ENCODE results near the gene ATRNL1.
A peak's percentile ranks its signal among the peaks of the same experiment; 100 is the strongest.
"Not testable (repeated sequence)": the region's sequence is repeated elsewhere in the genome, so short reads cannot be mapped to it uniquely, and the experiment has no call there.

The ATRNL1 gene

GRCh38 chr10:115398026-115398425 is 304.9 kb downstream of the ATRNL1 start:
- ChIA-PET CTCF (no interaction called here), POLR2A (no interaction called here)
- Histone ChIP-seq H3K4me3 (ENCODE audit: control insufficient read depth in 1 of 7, extremely low read depth in 1 of 7, insufficient read depth in 4 of 7, low read depth in 2 of 7, low read length in 6 of 7) (no peak overlapping the region), H3K27ac (ENCODE audit: insufficient read depth in 1 of 2, low read depth in 1 of 2, low read length in 2 of 2, poor library complexity in 1 of 2, severe bottlenecking in 2 of 2) (no peak overlapping the region), H3K36me3 (ENCODE audit: control insufficient read depth in 4 of 4, insufficient read depth in 4 of 4, low read length in 3 of 4) (no peaks in the 10 kb centered on the region), H3K9me3 (ENCODE audit: control extremely low read depth in 1 of 5, control insufficient read depth in 4 of 5, insufficient read depth in 2 of 5, low read depth in 1 of 5, low read length in 4 of 5) (no peaks in the 10 kb centered on the region), H3K4me1 (ENCODE audit: control extremely low read depth in 1 of 4, control insufficient read depth in 4 of 4, insufficient read depth in 4 of 4, low read length in 3 of 4) (no peaks in the 10 kb centered on the region), H3K27me3 (replicated peaks in 2 of 5; ENCODE audit: control insufficient read depth in 4 of 5, insufficient read depth in 5 of 5, low read length in 4 of 5) (no peaks in the 10 kb centered on the region)
- WGBS (ENCODE audit: insufficient coverage) = no CpG with 5 or more reads among the region's 2 CpGs
- no peak for DNase-seq

- Histone ChIP-seq H3K4me3 (ENCODE audit: control insufficient read depth in 1 of 7, extremely low read depth in 1 of 7, insufficient read depth in 4 of 7, low read depth in 2 of 7, low read length in 6 of 7) (no peak overlapping the region), H3K27me3 (replicated peaks in 2 of 5; ENCODE audit: control insufficient read depth in 4 of 5, insufficient read depth in 5 of 5, low read length in 4 of 5) (no peaks in the 10 kb centered on the region), H3K27ac (ENCODE audit: insufficient read depth in 1 of 2, low read depth in 1 of 2, low read length in 2 of 2, poor library complexity in 1 of 2, severe bottlenecking in 2 of 2) (no peak overlapping the region), H3K9me3 (ENCODE audit: control extremely low read depth in 1 of 5, control insufficient read depth in 4 of 5, insufficient read depth in 2 of 5, low read depth in 1 of 5, low read length in 4 of 5) (no peaks in the 10 kb centered on the region), H3K4me1 (ENCODE audit: control extremely low read depth in 1 of 4, control insufficient read depth in 4 of 4, insufficient read depth in 4 of 4, low read length in 3 of 4) (no peaks in the 10 kb centered on the region), H3K36me3 (ENCODE audit: control insufficient read depth in 4 of 4, insufficient read depth in 4 of 4, low read length in 3 of 4) (no peaks in the 10 kb centered on the region)
- DNase-seq = no peak
- ChIA-PET POLR2A (no interaction called here), CTCF (no interaction called here)
- WGBS (ENCODE audit: insufficient coverage) = no CpG with 5 or more reads among the region's 1 CpG
Observed at GRCh38 chr10:115402699-115403098, 309.5 kb downstream of the ATRNL1 start.

- DNase-seq; H3K4me3 ChIP-seq (ENCODE audit: control insufficient read depth in 1 of 7, extremely low read depth in 1 of 7, insufficient read depth in 4 of 7, low read depth in 2 of 7, low read length in 6 of 7); H3K9me3 ChIP-seq (ENCODE audit: control extremely low read depth in 1 of 5, control insufficient read depth in 4 of 5, insufficient read depth in 2 of 5, low read depth in 1 of 5, low read length in 4 of 5); POLR2A ChIA-PET; H3K4me1 ChIP-seq (ENCODE audit: control extremely low read depth in 1 of 4, control insufficient read depth in 4 of 4, insufficient read depth in 4 of 4, low read length in 3 of 4); H3K36me3 ChIP-seq (ENCODE audit: control insufficient read depth in 4 of 4, insufficient read depth in 4 of 4, low read length in 3 of 4); CTCF ChIA-PET; H3K27ac ChIP-seq (ENCODE audit: insufficient read depth in 1 of 2, low read depth in 1 of 2, low read length in 2 of 2, poor library complexity in 1 of 2, severe bottlenecking in 2 of 2); H3K27me3 ChIP-seq (replicated peaks in 2 of 5; ENCODE audit: control insufficient read depth in 4 of 5, insufficient read depth in 5 of 5, low read length in 4 of 5): not testable (repeated sequence)
- no CpG with 5 or more reads among the region's 3 CpGs for whole genome bisulfite sequencing (ENCODE audit: insufficient coverage)
Observed at GRCh38 chr10:115405838-115406237, 312.7 kb downstream of the ATRNL1 start.

- H3K36me3 ChIP-seq (ENCODE audit: control insufficient read depth in 4 of 4, insufficient read depth in 4 of 4, low read length in 3 of 4) = no peaks in the 10 kb centered on the region
- POLR2A ChIA-PET = no interaction called here
- no peak overlapping the region for H3K27ac ChIP-seq (ENCODE audit: insufficient read depth in 1 of 2, low read depth in 1 of 2, low read length in 2 of 2, poor library complexity in 1 of 2, severe bottlenecking in 2 of 2)
- DNase-seq = no peak
- no peak overlapping the region for H3K4me3 ChIP-seq (ENCODE audit: control insufficient read depth in 1 of 7, extremely low read depth in 1 of 7, insufficient read depth in 4 of 7, low read depth in 2 of 7, low read length in 6 of 7)
- peaks cover 0 to 2% (median 0%) of the 10 kb centered on the region in 5 experiments for H3K27me3 ChIP-seq (replicated peaks in 2 of 5; ENCODE audit: control insufficient read depth in 4 of 5, insufficient read depth in 5 of 5, low read length in 4 of 5)
- no peaks in the 10 kb centered on the region for H3K4me1 ChIP-seq (ENCODE audit: control extremely low read depth in 1 of 4, control insufficient read depth in 4 of 4, insufficient read depth in 4 of 4, low read length in 3 of 4)
- peaks cover 0 to 6% (median 0%) of the 10 kb centered on the region in 5 experiments for H3K9me3 ChIP-seq (ENCODE audit: control extremely low read depth in 1 of 5, control insufficient read depth in 4 of 5, insufficient read depth in 2 of 5, low read depth in 1 of 5, low read length in 4 of 5)
- CTCF ChIA-PET = no interaction called here
Observed at GRCh38 chr10:115409347-115409746, 316.2 kb downstream of the ATRNL1 start.

GRCh38 chr10:115417585-115418265 is 324.6 kb downstream of the ATRNL1 start:
- Histone ChIP-seq H3K27me3 (replicated peaks in 2 of 5; ENCODE audit: control insufficient read depth in 4 of 5, insufficient read depth in 5 of 5, low read length in 4 of 5) (peaks cover 0 to 2% (median 0%) of the 10 kb centered on the region in 5 experiments), H3K9me3 (ENCODE audit: control extremely low read depth in 1 of 5, control insufficient read depth in 4 of 5, insufficient read depth in 2 of 5, low read depth in 1 of 5, low read length in 4 of 5) (peaks cover 0 to 3% (median 0%) of the 10 kb centered on the region in 5 experiments), H3K36me3 (ENCODE audit: control insufficient read depth in 4 of 4, insufficient read depth in 4 of 4, low read length in 3 of 4) (no peaks in the 10 kb centered on the region), H3K4me3 (ENCODE audit: control insufficient read depth in 1 of 7, extremely low read depth in 1 of 7, insufficient read depth in 4 of 7, low read depth in 2 of 7, low read length in 6 of 7) (no peak overlapping the region), H3K4me1 (ENCODE audit: control extremely low read depth in 1 of 4, control insufficient read depth in 4 of 4, insufficient read depth in 4 of 4, low read length in 3 of 4) (no peaks in the 10 kb centered on the region), H3K27ac (ENCODE audit: insufficient read depth in 1 of 2, low read depth in 1 of 2, low read length in 2 of 2, poor library complexity in 1 of 2, severe bottlenecking in 2 of 2) (no peak overlapping the region)
- CTCF ChIA-PET = interaction anchor here (0.7 to 3.7 kb wide), 2 partner anchors 246 to 277 kb away, joined by 3 to 10 read pairs; no protein-coding TSS in a partner anchor
- POLR2A ChIA-PET = no interaction called here
- DNase-seq = peak; percentile 18 to 47 (median 36)

GRCh38 chr10:115422624-115423023 is 329.5 kb downstream of the ATRNL1 start:
- no CpG with 5 or more reads among the region's 1 CpG for WGBS (ENCODE audit: insufficient coverage)

GRCh38 chr10:115427611-115428010 is 334.4 kb downstream of the ATRNL1 start:
- Histone ChIP-seq H3K27ac (ENCODE audit: insufficient read depth in 1 of 2, low read depth in 1 of 2, low read length in 2 of 2, poor library complexity in 1 of 2, severe bottlenecking in 2 of 2) (no peak overlapping the region), H3K4me1 (ENCODE audit: control extremely low read depth in 1 of 4, control insufficient read depth in 4 of 4, insufficient read depth in 4 of 4, low read length in 3 of 4) (no peaks in the 10 kb centered on the region), H3K27me3 (replicated peaks in 2 of 5; ENCODE audit: control insufficient read depth in 4 of 5, insufficient read depth in 5 of 5, low read length in 4 of 5) (no peaks in the 10 kb centered on the region), H3K36me3 (ENCODE audit: control insufficient read depth in 4 of 4, insufficient read depth in 4 of 4, low read length in 3 of 4) (no peaks in the 10 kb centered on the region), H3K9me3 (ENCODE audit: control extremely low read depth in 1 of 5, control insufficient read depth in 4 of 5, insufficient read depth in 2 of 5, low read depth in 1 of 5, low read length in 4 of 5) (no peaks in the 10 kb centered on the region), H3K4me3 (ENCODE audit: control insufficient read depth in 1 of 7, extremely low read depth in 1 of 7, insufficient read depth in 4 of 7, low read depth in 2 of 7, low read length in 6 of 7) (no peak overlapping the region)
- WGBS (ENCODE audit: insufficient coverage) = no CpG with 5 or more reads among the region's 2 CpGs
- no peak for DNase-seq
- POLR2A ChIA-PET = no interaction called here
- CTCF ChIA-PET = no interaction called here

More at GRCh38 chr10:115422624-115423023, 329.5 kb downstream of the ATRNL1 start:
- Histone ChIP-seq H3K9me3 (ENCODE audit: control extremely low read depth in 1 of 5, control insufficient read depth in 4 of 5, insufficient read depth in 2 of 5, low read depth in 1 of 5, low read length in 4 of 5) (peaks cover 0 to 3% (median 0%) of the 10 kb centered on the region in 5 experiments), H3K4me1 (ENCODE audit: control extremely low read depth in 1 of 4, control insufficient read depth in 4 of 4, insufficient read depth in 4 of 4, low read length in 3 of 4) (no peaks in the 10 kb centered on the region), H3K27ac (ENCODE audit: insufficient read depth in 1 of 2, low read depth in 1 of 2, low read length in 2 of 2, poor library complexity in 1 of 2, severe bottlenecking in 2 of 2) (no peak overlapping the region), H3K4me3 (ENCODE audit: control insufficient read depth in 1 of 7, extremely low read depth in 1 of 7, insufficient read depth in 4 of 7, low read depth in 2 of 7, low read length in 6 of 7) (no peak overlapping the region), H3K27me3 (replicated peaks in 2 of 5; ENCODE audit: control insufficient read depth in 4 of 5, insufficient read depth in 5 of 5, low read length in 4 of 5) (no peaks in the 10 kb centered on the region), H3K36me3 (ENCODE audit: control insufficient read depth in 4 of 4, insufficient read depth in 4 of 4, low read length in 3 of 4) (no peaks in the 10 kb centered on the region)
- DNase-seq = no peak
- ChIA-PET CTCF (no interaction called here), POLR2A (no interaction called here)

Measured in common myeloid progenitor, CD34-positive (primary cell).